ENCODE results near the gene HRG. TPM values are rescaled to one million over a fixed set of nuclear protein-coding genes. Genes with fewer than 3 reads are reported as not detected.

Gene HRG
- polyA plus RNA-seq, 1 of the 3 experiments (the other 2 are of a cell fraction) = not detected

DNA sequence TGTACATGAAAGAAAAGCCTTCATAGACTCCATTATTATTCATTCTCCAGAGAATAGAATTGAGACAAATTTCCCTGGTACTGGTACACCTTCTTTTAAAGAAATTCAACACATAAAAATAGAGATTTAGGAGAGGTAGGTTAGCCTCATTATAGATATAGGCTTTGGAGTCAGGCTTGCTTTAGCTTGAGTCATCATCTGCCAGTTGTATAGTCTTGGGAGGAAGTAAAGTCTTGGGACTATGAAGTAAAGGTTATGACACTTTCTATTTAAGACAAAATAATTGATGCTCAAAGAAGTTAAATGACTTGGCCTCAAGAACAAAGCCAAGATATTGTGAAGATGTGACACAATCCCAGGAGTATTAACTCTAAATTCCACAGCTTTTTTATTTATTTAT, 4.3 kb downstream of the HRG start:
- Histone ChIP-seq H3K27ac (ENCODE audit: low read depth in 2 of 2, low read length in 1 of 2) (no peak overlapping the region), H3K79me2 (ENCODE audit: insufficient read depth) (no peaks in the 10 kb centered on the region), H3K36me3 (replicated peaks in 1 of 2; ENCODE audit: control insufficient read depth in 1 of 2, insufficient read depth in 2 of 2, low read length in 1 of 2) (no peaks in the 10 kb centered on the region), H3K27me3 (ENCODE audit: insufficient read depth) (peaks cover 20% of the 10 kb centered on the region; the same call in 1 of the 2 replicates), H3K9me2 (no peaks in the 10 kb centered on the region), H3K4me1 (ENCODE audit: control insufficient read depth in 1 of 2, insufficient read depth in 2 of 2, low read depth in 1 of 2, low read length in 1 of 2) (no peaks in the 10 kb centered on the region), H3K4me3 (ENCODE audit: low read depth in 2 of 2, low read length in 1 of 2) (no peak overlapping the region), H3K4me2 (no peak overlapping the region), H2AFZ (ENCODE audit: low read depth) (no peak overlapping the region), H3K9ac (no peak overlapping the region), H4K20me1 (ENCODE audit: insufficient read depth) (no peaks in the 10 kb centered on the region), H3K9me3 (no peaks in the 10 kb centered on the region), H3F3A (replicated peaks; ENCODE audit: insufficient read depth) (no peaks in the 10 kb centered on the region)
- TF ChIP-seq, protein P1, sequence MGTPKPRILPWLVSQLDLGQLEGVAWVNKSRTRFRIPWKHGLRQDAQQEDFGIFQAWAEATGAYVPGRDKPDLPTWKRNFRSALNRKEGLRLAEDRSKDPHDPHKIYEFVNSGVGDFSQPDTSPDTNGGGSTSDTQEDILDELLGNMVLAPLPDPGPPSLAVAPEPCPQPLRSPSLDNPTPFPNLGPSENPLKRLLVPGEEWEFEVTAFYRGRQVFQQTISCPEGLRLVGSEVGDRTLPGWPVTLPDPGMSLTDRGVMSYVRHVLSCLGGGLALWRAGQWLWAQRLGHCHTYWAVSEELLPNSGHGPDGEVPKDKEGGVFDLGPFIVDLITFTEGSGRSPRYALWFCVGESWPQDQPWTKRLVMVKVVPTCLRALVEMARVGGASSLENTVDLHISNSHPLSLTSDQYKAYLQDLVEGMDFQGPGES (IDR thresholded peaks at IDR 0.05; ENCODE audit: low read depth, low read length) = no peak
- TF ChIP-seq, protein P2, sequence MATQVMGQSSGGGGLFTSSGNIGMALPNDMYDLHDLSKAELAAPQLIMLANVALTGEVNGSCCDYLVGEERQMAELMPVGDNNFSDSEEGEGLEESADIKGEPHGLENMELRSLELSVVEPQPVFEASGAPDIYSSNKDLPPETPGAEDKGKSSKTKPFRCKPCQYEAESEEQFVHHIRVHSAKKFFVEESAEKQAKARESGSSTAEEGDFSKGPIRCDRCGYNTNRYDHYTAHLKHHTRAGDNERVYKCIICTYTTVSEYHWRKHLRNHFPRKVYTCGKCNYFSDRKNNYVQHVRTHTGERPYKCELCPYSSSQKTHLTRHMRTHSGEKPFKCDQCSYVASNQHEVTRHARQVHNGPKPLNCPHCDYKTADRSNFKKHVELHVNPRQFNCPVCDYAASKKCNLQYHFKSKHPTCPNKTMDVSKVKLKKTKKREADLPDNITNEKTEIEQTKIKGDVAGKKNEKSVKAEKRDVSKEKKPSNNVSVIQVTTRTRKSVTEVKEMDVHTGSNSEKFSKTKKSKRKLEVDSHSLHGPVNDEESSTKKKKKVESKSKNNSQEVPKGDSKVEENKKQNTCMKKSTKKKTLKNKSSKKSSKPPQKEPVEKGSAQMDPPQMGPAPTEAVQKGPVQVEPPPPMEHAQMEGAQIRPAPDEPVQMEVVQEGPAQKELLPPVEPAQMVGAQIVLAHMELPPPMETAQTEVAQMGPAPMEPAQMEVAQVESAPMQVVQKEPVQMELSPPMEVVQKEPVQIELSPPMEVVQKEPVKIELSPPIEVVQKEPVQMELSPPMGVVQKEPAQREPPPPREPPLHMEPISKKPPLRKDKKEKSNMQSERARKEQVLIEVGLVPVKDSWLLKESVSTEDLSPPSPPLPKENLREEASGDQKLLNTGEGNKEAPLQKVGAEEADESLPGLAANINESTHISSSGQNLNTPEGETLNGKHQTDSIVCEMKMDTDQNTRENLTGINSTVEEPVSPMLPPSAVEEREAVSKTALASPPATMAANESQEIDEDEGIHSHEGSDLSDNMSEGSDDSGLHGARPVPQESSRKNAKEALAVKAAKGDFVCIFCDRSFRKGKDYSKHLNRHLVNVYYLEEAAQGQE (IDR thresholded peaks at IDR 0.05; ENCODE audit: low read depth, low read length) = no peak
- TF ChIP-seq GABPA (IDR thresholded peaks at IDR 0.05; ENCODE audit: low read depth) (no peak), MEF2A (IDR thresholded peaks at IDR 0.05; ENCODE audit: borderline replicate concordance, low read depth) (no peak), ELF1 (IDR thresholded peaks at IDR 0.05) (no peak), TCF12 (IDR thresholded peaks at IDR 0.05) (no peak), EP300 (IDR thresholded peaks at IDR 0.05; ENCODE audit: borderline replicate concordance in 1 of 2, low read depth in 1 of 2, low read length in 1 of 2) (no peak), SMC3 (IDR thresholded peaks at IDR 0.05; ENCODE audit: low read depth, low read length) (no peak), TAF1 (IDR thresholded peaks at IDR 0.05; ENCODE audit: borderline replicate concordance, low read depth, low read length) (no peak), POLR2AphosphoS5 (IDR thresholded peaks at IDR 0.05; ENCODE audit: low read depth, low read length) (no peak)
- TF ChIP-seq, protein P3, sequence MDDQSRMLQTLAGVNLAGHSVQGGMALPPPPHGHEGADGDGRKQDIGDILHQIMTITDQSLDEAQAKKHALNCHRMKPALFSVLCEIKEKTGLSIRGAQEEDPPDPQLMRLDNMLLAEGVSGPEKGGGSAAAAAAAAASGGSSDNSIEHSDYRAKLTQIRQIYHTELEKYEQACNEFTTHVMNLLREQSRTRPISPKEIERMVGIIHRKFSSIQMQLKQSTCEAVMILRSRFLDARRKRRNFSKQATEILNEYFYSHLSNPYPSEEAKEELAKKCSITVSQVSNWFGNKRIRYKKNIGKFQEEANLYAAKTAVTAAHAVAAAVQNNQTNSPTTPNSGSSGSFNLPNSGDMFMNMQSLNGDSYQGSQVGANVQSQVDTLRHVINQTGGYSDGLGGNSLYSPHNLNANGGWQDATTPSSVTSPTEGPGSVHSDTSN (IDR thresholded peaks at IDR 0.05) = no peak
- TF ChIP-seq, protein P4, sequence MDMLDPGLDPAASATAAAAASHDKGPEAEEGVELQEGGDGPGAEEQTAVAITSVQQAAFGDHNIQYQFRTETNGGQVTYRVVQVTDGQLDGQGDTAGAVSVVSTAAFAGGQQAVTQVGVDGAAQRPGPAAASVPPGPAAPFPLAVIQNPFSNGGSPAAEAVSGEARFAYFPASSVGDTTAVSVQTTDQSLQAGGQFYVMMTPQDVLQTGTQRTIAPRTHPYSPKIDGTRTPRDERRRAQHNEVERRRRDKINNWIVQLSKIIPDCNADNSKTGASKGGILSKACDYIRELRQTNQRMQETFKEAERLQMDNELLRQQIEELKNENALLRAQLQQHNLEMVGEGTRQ (IDR thresholded peaks at IDR 0.05; ENCODE audit: borderline replicate concordance, low read depth, low read length) = no peak
- ChIA-PET POLR2A (no interaction called here), CTCF (no interaction called here)
- DNase-seq = no peak

Data from SK-N-SH (cell line).